Keratinocyte (primary cell): Measurements from ENCODE around the gene NDUFAF5.

Experiments used
- CTCF ChIP-seq, 3 experiments: IDR thresholded peaks in 1 of 3; conservative IDR thresholded peaks in 1 of 3; optimal IDR thresholded peaks in 1 of 3; 2 replicates in 2 of 3; 3 replicates in 1 of 3; pipeline versions ENCODE3 to v1.5.1; 2011; ENCODE audit warnings: low read length in 3 of 3, mild to moderate bottlenecking in 3 of 3, moderate library complexity in 2 of 3, control low read depth in 1 of 3, inconsistent platforms in 1 of 3; ENCODE audit not compliant: insufficient read depth in 2 of 3; ENCODE audit errors: extremely low read depth in 1 of 3
- EZH2 ChIP-seq: IDR thresholded peaks from one replicate; pipeline ENCODE4 v1.6.1; 2012; ENCODE audit warnings: inconsistent platforms, mild to moderate bottlenecking, low read length, moderate library complexity

- no peak for TF ChIP-seq CTCF (optimal IDR thresholded peaks at IDR 0.05 in 1 of 3, IDR thresholded peaks at IDR 0.05 in 1 of 3, conservative IDR thresholded peaks at IDR 0.05 in 1 of 3; ENCODE audit: extremely low read depth in 1 of 3, insufficient read depth in 2 of 3, low read length in 3 of 3)
- TF ChIP-seq EZH2, result no peak
Observed at GRCh38 chr20:13857304-13857703, 72.5 kb downstream of the NDUFAF5 start.
